Measurements from ENCODE around the gene DNAAF8.

Gene DNAAF8

GRCh38 chr16:4775005-4775404 is 40.7 kb downstream of the DNAAF8 start:
- H3K4me3 ChIP-seq (ENCODE audit: low read depth, low read length): no peak overlapping the region
- DNase-seq (ENCODE audit: low read depth): no peak
- no peak for TF ChIP-seq CTCF (conservative IDR thresholded peaks at IDR 0.05; ENCODE audit: low read depth, low read length)

DNA sequence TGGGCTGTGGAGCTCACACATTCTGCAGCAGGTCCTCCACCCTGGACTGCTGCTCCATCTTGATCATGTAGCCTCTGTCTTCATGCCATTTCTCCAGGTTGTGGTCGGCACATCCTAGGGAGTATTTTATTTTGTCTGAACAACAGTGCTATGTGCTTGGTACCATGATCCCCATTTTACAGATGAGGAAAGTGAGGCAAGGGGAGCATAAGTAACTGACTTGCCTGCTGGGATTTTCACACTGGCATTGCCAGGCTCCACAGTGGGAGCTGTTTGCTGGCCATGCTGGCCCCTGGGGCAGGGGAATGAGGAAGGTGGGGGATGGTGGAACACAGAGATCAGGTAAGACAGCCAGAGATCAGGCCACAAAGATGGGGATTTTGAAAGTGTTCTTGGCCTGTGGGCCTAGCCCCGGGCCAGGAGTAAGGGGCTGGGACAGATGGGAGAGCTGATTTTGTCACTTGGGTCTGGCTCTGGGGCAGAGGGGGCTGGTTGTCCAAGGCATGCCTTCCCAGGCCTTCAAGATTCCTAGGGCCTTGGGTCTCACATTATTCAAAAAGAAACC is 41.9 kb downstream of the DNAAF8 start:
- TF ChIP-seq CTCF (conservative IDR thresholded peaks at IDR 0.05; ENCODE audit: low read depth, low read length): no peak
- DNase-seq (ENCODE audit: low read depth): no peak
- no peak overlapping the region for H3K4me3 ChIP-seq (ENCODE audit: low read depth, low read length)

DNA sequence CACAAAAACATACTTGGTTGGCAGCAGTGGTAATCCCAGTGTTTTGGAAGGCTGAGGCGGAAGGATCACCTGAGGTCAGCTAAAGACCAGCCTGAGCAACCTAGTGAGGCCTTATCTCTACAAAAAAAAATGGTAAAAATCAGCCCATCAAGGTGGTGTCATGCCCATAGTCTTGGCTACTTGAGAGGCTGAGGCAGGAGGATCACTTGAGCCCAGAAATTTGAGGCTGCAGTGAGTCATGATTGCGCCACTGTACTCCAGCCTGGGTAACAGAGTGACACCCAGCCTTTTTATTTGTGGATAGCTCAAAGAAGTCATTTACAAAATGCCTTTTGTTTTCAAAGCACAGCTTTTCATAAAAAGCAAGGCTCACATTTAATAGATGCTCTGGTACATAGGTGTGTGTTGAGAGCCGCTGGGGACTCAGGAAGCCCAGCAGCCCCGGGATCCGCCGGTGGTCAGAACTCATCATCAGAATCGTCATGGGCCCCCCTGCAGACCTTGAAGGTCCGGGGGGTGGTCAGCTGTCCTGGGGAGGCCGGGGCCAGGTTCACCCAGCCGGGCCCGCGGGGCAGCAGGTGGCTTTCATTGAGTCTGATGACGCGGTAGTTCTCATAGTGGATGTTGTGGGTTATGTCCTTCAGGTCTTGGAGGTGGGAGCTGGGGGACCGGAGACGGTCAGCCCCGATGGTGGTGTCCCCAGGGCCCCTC is 43.2 kb downstream of the DNAAF8 start:
- H3K4me3 ChIP-seq (ENCODE audit: low read depth, low read length): no peak overlapping the region
- no peak for DNase-seq (ENCODE audit: low read depth)
- no peak for TF ChIP-seq CTCF (conservative IDR thresholded peaks at IDR 0.05; ENCODE audit: low read depth, low read length)

DNA sequence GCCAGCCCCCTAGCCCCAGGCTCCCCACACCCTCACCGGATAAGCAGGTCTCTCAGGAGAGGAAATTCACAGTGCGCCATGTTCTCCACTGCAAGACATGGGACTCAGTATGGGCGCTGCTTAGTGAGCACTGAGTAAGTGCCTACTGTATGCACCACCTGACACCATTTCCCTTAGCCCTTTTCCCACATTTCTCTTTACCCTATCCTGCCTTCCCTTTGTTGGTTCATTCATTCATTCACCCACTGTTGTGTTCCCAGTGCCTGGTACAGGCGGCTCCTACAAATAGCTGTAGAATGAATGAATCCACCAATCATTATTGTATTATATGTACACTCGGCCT is 43.7 kb downstream of the DNAAF8 start:
- no peak for DNase-seq (ENCODE audit: low read depth)
- no peak overlapping the region for H3K4me3 ChIP-seq (ENCODE audit: low read depth, low read length)
- TF ChIP-seq CTCF (conservative IDR thresholded peaks at IDR 0.05; ENCODE audit: low read depth, low read length): no peak

DNA sequence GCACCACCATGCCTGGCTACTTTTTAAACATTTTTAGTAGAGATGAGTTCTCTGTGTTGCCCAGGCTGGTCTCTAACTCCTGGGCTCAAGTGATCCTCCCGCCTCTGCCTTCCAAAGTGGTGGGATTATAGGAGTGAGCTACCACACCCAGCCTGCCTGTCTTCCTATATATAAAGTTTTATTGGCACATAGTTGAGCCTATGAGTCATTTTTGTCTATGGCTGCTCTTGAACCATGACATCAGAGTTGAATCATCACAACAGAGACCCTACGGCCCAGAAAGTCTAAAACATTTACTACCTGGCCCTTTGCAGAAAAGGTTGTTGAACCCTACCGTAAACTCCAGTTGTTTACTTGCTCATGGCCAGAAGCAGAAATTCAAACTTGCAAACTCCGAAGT is 45.9 kb downstream of the DNAAF8 start:
- DNase-seq (ENCODE audit: low read depth): no peak
- no peak for TF ChIP-seq CTCF (conservative IDR thresholded peaks at IDR 0.05; ENCODE audit: low read depth, low read length)
- no peak overlapping the region for H3K4me3 ChIP-seq (ENCODE audit: low read depth, low read length)

DNA sequence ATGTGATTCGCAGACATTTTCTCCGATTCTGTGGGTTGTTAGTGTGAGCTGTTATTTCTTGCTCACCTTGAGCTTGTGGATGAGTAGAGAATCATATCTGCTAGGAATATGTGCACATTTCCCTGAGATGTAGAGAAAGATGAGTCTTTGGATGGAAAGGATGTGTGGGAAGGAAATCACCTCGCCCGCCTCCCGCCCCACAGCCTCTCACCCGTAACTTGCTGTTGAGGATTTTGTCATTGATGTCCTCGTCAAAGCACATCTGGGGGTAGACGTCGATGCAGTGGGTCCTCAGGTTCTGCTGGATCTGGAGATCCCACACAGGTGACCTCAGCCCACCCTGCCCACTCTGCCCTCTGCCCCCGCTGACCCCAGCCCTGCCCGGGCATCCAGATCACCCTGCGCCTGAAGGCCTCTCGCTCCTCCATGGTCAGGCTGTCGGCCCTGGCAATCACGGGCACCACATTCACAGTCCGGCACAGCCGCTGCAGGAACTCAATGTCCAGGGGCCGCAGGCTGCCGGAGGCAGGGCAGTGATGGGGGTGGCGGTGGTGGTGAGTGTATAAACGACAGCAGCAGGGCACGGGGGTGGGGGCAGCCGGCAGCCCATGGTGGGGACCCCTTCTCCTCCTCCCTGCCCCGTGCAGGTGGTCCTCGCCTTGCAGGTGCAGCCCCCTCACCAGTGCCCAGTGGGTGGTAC is 49.1 kb downstream of the DNAAF8 start:
- no peak for DNase-seq (ENCODE audit: low read depth)
- no peak for TF ChIP-seq CTCF (conservative IDR thresholded peaks at IDR 0.05; ENCODE audit: low read depth, low read length)
- H3K4me3 ChIP-seq (ENCODE audit: low read depth, low read length): no peak overlapping the region

Data from choroid plexus epithelial cell (primary cell).